ENCODE results near the gene TMEM79. TPM values are rescaled to one million over a fixed set of nuclear protein-coding genes. Genes with fewer than 3 reads are reported as not detected.

The TMEM79 gene
- total RNA-seq, 1 donor from 2014 or later, result 1.5 TPM

DNA sequence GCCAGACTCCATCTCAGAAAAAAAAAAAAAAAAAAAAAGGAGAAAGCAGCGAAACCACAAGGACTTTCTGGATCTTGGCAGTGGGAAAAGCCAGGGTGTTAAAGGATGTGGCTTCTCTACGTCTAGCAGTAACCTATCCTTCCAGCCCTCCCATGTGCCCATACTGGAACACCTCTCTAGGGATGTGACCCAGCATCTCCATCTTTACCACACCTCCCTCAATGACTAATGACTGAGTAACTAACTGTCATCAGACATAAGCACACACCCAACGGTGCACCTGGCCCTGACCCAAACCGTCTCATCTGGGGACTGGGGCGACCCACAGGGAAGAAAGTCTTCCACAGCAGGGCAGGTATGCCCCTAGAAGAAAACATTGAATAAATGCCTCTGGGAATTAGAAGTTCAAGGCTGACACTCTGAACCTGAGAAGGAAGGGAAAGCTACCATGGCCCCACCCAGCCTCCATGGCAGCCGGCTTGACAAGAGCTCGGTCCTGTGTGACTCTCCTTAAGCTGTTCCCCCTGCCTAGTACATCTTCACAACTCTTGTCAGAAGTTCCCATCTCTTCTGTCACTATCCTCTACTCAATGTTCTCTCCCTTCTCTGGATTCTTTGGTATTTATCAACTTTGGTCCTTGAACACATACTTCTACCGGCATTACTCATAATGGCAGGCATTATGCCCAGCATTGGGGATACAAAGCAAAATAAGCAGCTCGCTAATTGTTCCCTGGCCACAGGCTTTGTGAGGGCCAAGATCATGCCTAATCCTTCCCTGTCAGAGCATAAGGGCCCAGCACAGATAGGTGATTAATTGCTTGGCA lies 21.5 kb upstream of the TMEM79 start:
- no peak for DNase-seq
- intact Hi-C loops (cut with micrococcal nuclease), result no loop called here
- TF ChIP-seq, protein P1, sequence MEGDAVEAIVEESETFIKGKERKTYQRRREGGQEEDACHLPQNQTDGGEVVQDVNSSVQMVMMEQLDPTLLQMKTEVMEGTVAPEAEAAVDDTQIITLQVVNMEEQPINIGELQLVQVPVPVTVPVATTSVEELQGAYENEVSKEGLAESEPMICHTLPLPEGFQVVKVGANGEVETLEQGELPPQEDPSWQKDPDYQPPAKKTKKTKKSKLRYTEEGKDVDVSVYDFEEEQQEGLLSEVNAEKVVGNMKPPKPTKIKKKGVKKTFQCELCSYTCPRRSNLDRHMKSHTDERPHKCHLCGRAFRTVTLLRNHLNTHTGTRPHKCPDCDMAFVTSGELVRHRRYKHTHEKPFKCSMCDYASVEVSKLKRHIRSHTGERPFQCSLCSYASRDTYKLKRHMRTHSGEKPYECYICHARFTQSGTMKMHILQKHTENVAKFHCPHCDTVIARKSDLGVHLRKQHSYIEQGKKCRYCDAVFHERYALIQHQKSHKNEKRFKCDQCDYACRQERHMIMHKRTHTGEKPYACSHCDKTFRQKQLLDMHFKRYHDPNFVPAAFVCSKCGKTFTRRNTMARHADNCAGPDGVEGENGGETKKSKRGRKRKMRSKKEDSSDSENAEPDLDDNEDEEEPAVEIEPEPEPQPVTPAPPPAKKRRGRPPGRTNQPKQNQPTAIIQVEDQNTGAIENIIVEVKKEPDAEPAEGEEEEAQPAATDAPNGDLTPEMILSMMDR (IDR thresholded peaks at IDR 0.05; ENCODE audit: borderline replicate concordance), result no peak

DNA sequence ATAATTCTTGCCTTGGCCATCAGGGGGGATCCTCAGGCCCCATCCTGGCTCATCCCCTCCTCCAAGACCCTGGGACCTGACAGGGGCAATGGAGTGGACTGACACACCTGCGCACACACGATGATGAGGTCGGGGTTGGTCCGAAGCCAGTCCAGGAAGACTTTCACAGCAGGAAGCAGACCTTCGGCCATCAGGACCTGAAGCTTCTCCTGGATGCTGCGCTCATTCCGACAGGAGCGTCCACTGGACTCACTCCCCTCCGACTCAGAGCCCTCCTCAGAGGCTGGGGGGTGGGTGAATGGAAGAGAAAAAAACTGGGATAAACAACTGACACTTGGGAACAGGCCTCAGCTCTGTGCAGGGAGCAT lies 20.9 kb upstream of the TMEM79 start:
- peaks cover 97% of the 10 kb centered on the region for H3K36me3 ChIP-seq
- no peak for DNase-seq
- intact Hi-C loops (cut with micrococcal nuclease), result no loop called here
- TF ChIP-seq, protein P1 (IDR thresholded peaks at IDR 0.05; ENCODE audit: borderline replicate concordance), result no peak
- no peak overlapping the region for H3K4me3 ChIP-seq
- no peak overlapping the region for H3K27ac ChIP-seq (replicated peaks)
- H3K9me3 ChIP-seq (replicated peaks), result no peaks in the 10 kb centered on the region
- no peaks in the 10 kb centered on the region for H3K27me3 ChIP-seq (ENCODE audit: low read depth)
- H3K4me1 ChIP-seq, result no peaks in the 10 kb centered on the region

More for the DNA sequence above, 21.5 kb upstream of the TMEM79 start:
- H3K27me3 ChIP-seq (ENCODE audit: low read depth), result no peaks in the 10 kb centered on the region
- H3K36me3 ChIP-seq, result peaks cover 97% of the 10 kb centered on the region
- no peak overlapping the region for H3K4me3 ChIP-seq
- H3K4me1 ChIP-seq, result no peaks in the 10 kb centered on the region
- H3K9me3 ChIP-seq (replicated peaks), result no peaks in the 10 kb centered on the region
- H3K27ac ChIP-seq (replicated peaks), result no peak overlapping the region

DNA sequence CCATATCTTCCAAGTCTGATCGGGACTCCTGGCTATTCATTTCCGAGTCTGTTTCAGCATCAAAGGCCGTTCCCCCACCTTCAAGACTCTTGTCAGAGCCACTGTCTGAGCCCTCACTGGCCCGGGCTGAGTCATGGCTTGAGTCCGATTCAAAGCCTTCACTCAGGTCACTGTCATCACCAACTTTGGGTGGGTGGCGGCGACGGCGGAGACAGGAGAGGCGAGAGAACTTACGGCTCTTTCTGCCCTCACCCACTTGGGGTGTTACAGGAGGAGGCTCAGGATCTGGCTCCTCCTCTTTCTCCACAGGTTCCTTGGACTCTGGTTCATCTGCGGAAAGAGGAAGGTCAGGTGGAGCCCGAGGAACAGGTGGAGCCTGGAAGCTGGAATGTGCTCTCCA lies 18.1 kb upstream of the TMEM79 start:
- Histone ChIP-seq H3K27me3 (ENCODE audit: low read depth) (no peaks in the 10 kb centered on the region), H3K4me1 (no peaks in the 10 kb centered on the region), H3K9me3 (replicated peaks) (no peaks in the 10 kb centered on the region), H3K4me3 (no peak overlapping the region), H3K36me3 (peaks cover 96% of the 10 kb centered on the region), H3K27ac (replicated peaks) (no peak overlapping the region)
- no peak for DNase-seq
- intact Hi-C loops (cut with micrococcal nuclease), result no loop called here
- TF ChIP-seq, protein P1 (IDR thresholded peaks at IDR 0.05; ENCODE audit: borderline replicate concordance), result no peak

DNA sequence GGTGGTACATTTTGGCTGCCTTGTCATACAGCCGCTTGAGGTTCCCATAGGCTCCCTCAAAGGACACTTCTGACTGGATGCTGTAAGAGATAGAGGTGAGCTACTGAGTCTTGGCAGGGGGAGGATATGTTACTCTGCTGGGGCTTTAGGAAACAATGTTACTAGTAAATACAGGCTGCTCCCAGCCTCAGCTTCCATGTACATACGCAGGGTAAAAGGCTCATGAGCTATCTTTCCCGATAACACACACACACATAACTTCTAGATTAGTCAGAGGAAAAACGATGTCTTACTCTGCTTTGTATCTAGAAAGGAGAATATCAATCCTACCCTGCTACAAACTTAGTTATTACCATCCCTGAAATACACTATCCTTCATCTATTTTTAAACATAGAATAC lies 15.8 kb upstream of the TMEM79 start:
- TF ChIP-seq, protein P1 (IDR thresholded peaks at IDR 0.05; ENCODE audit: borderline replicate concordance), result no peak
- H3K36me3 ChIP-seq, result peaks cover 95% of the 10 kb centered on the region
- intact Hi-C loops (cut with micrococcal nuclease), result no loop called here
- no peaks in the 10 kb centered on the region for H3K4me1 ChIP-seq
- no peaks in the 10 kb centered on the region for H3K27me3 ChIP-seq (ENCODE audit: low read depth)
- no peak for DNase-seq
- no peak overlapping the region for H3K27ac ChIP-seq (replicated peaks)
- H3K9me3 ChIP-seq (replicated peaks), result no peaks in the 10 kb centered on the region
- no peak overlapping the region for H3K4me3 ChIP-seq

DNA sequence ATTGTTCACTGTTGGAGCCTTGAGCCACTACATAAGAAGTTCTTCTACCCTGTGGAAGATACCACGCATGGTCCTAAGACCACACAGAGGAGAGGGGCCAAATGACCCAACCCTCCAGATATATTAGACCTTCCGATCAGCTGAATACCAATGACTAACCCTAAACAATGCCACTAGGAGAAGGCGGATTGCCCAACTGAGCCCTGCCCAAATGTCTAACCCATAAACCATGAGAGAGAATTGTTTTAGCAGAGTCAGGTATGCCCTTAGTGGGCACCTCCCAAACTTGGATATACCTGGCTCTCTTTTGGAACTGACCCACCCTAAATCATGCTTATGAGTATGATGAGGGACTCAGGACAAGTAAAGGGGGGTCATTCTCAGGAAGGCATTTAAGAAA lies 13.8 kb upstream of the TMEM79 start:
- intact Hi-C loops (cut with micrococcal nuclease), result no loop called here
- DNase-seq, result no peak
- H3K27ac ChIP-seq (replicated peaks), result no peak overlapping the region
- no peaks in the 10 kb centered on the region for H3K27me3 ChIP-seq (ENCODE audit: low read depth)
- TF ChIP-seq, protein P1 (IDR thresholded peaks at IDR 0.05; ENCODE audit: borderline replicate concordance), result no peak
- H3K4me3 ChIP-seq, result no peak overlapping the region
- no peaks in the 10 kb centered on the region for H3K9me3 ChIP-seq (replicated peaks)
- H3K4me1 ChIP-seq, result no peaks in the 10 kb centered on the region
- peaks cover 99% of the 10 kb centered on the region for H3K36me3 ChIP-seq

All from left ventricle myocardium inferior (tissue), 1 donor.